ENCODE data around the gene NXPE2.

DNA sequence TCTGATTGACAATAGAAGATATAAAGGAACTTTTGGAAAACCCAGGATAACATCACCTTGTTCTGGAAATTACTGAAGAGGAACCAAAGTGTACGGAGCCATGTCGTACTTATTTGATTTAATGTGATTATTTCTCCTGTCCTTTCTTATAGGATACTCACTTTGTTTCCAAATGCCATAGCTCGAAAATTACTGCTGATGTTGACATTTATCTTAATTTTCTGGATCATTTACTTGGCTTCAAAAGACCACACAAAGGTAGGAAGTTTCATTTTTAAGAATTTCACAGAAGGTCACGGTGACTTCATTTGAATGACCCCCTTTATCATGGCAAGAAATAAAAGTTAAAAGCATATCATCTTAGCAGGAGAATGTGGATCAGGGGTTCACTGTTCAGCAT, 1.2 kb downstream of the NXPE2 start:
- TF ChIP-seq, protein P1, sequence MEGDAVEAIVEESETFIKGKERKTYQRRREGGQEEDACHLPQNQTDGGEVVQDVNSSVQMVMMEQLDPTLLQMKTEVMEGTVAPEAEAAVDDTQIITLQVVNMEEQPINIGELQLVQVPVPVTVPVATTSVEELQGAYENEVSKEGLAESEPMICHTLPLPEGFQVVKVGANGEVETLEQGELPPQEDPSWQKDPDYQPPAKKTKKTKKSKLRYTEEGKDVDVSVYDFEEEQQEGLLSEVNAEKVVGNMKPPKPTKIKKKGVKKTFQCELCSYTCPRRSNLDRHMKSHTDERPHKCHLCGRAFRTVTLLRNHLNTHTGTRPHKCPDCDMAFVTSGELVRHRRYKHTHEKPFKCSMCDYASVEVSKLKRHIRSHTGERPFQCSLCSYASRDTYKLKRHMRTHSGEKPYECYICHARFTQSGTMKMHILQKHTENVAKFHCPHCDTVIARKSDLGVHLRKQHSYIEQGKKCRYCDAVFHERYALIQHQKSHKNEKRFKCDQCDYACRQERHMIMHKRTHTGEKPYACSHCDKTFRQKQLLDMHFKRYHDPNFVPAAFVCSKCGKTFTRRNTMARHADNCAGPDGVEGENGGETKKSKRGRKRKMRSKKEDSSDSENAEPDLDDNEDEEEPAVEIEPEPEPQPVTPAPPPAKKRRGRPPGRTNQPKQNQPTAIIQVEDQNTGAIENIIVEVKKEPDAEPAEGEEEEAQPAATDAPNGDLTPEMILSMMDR (IDR thresholded peaks at IDR 0.05; ENCODE audit: insufficient read depth, low read depth, low read length) = no peak
- TF ChIP-seq EZH2 (IDR thresholded peaks at IDR 0.05; ENCODE audit: insufficient read depth, low read length) = no peak

Data from astrocyte (in vitro differentiated cells and primary cell).